HG02763 (cell line): ENCODE results near the gene TRIM74.
A peak's percentile ranks its signal among the peaks of the same experiment; 100 is the strongest.
"Not testable (repeated sequence)": the region's sequence is repeated elsewhere in the genome, so short reads cannot be mapped to it uniquely, and the experiment has no call there.

Experiments
- ATAC-seq: cut with Tn5 transposase; IDR thresholded peaks from one replicate; pipeline ENCODE4 v1.9.1; 2021; ENCODE audit warnings: mild to moderate bottlenecking, moderate library complexity; ENCODE audit not compliant: unreplicated experiment

The TRIM74 gene

DNA sequence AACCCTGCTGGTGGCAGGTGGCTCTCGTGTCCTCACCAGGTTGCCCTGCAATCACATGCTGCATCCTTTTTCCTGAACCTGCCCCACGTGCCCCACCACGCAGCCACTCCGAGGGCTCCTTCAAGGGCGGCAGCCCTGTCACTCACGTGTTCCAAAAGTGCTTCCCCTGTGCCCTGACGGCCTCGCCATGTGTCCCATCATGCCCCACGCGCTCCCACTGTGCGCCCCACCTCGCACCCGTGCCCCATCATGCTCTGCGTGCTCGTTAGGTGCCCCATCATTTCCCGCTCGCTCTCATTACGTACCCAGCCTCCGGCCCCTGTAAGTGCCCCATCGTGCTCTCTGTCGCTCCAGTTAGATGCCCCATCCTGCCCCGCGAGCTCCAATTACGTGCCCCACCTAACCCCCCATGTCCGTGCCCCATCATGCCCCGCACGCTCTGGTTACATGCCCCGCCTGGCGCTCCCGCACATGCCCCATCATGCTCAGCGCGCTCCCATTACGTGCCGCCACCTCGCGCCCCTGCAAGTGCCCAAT is at the start of gene TRIM74:
Gene TRIM74, minus strand, starts transcription at position 487 of the 537 bp plus-strand sequence. CDS start 3,309 bp downstream, outside the sequence.
- not testable (repeated sequence) for ATAC-seq

DNA sequence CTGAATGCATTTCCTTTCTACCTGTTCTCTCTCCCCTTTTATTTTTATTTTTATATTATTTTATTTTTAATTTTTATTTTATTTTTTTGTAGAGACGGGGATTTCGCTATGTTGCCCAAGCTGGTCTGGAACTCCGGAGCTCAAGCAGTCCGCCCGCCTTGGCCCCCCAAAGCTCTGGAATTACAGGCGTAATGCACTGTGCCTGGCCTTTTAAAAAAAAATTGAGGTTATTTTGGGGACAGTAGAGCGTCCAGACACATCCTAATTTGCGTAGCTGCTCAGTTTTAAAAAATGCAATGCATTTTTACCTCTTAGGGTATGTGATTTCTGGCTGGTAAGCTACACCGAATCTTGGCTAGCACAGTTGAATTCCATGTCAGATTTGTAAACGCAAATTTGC is 37.2 kb upstream of the TRIM74 start:
- not testable (repeated sequence) for ATAC-seq

DNA sequence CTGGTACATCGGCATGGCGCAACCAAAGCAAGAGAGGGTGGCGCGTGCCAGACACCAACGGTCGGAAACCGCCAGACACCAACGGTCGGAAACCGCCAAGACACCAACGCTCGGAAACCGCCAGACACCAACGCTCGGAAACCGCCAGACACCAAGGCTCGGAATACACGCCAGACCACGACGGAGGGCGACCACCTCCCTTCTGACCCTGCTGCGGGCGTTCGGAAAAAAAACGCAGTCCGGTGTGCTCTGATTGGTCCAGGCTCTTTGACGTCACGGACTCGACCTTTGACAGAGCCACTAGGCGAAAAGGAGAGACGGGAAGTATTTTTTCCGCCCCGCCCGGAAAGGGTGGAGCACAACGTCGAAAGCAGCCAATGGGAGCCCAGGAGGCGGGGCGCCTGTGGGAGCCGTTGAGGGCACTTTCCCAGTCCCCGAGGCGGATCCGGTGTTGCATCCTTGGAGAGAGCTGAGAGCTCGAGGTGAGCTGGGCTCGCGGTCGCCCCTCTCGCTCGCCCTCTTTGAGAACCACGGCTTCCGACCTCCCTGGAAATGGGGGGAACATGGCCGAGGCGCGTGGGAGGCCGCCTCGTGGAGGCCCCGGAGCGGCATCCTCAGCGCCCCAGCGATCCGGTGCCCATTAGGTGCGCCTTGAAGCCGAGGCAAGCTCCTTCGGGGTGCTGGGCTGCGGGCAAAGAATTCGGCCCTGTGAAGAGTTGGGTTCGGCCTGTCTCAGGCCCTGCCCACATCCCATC is 36.6 kb upstream of the TRIM74 start:
- ATAC-seq: peak; percentile 88

DNA sequence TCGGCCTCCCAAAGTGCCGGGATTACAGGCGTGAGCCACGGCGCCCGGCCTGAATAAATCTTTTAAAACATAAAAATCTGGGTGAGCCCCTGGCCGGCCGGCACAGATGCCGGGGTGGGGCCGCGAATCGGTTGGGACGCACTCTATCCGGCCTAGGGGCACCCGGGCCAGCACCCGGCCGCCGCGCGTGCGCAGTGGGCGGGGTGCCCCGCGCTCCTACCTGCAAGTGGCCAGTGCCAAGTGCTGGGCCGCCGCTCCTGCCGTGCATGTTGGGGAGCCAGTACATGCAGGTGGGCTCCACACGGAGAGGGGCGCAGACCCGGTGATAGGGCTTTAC is 36.1 kb upstream of the TRIM74 start:
- peak; percentile 87 for ATAC-seq

DNA sequence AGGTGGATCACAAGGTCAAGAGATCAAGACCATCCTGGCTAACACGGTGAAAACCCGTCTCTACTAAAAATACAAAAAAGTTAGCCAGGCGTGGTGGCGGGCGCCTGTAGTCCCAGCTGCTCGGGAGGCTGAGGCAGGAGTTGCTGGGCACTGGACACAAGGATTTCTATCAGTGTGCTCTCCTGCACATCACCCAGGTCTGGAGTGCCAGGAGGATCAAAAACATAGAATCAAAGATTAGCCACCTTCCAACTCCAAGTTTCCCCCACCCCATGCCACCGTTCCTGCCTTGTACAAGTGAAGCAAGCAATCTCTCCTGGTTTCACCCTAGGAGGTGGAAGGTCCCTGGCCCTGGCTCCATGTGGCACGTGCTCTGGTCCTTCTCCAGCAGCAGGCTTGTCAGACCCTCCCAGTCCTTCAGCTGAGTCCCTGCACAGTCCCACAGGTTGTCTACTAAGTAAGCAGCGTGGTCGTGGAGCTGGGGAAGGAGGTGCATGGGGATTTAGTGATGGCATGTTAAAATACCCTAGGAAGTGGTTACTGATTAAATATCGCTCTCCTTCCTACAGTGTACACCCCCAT is 28.7 kb upstream of the TRIM74 start:
- not testable (repeated sequence) for ATAC-seq

DNA sequence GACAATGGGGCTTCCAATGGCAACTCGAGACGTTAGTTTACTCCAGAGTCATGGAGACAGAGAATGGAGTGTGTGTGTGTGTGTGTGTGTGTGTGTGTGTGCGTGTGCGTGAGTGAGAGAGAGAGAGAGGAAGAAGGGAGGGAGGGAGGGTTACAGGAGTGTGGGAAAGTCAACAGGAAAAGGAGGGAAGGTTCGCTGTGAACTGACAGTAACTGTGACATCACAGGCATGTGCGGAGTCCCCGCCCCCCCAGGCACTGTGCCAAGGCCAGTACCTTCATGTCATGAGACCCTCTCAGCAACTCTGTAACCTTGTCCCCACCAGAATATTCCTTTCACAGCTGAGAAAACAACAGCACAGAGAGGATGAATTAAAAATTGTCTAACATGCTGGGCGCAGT is 28.2 kb upstream of the TRIM74 start:
- not testable (repeated sequence) for ATAC-seq

DNA sequence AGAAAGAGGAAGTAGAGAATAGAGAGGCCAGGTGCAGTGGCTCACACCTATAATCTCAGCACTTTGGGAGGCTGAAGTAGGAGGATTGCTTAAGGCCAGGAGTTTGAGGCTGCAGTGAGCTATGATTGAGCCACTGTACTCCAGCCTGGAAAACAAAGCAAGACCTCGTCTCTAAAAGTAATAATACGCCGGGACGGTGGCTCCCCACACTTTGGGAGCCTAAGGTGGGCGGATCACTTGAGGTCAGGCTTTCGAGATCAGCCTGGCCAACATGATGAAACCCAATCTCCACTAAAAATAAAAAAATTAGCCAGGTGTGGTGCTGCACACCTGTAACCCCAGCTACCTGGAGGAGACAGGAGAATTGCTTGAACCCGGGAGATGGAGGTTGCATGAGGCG is 26.2 kb upstream of the TRIM74 start:
- ATAC-seq: not testable (repeated sequence)

DNA sequence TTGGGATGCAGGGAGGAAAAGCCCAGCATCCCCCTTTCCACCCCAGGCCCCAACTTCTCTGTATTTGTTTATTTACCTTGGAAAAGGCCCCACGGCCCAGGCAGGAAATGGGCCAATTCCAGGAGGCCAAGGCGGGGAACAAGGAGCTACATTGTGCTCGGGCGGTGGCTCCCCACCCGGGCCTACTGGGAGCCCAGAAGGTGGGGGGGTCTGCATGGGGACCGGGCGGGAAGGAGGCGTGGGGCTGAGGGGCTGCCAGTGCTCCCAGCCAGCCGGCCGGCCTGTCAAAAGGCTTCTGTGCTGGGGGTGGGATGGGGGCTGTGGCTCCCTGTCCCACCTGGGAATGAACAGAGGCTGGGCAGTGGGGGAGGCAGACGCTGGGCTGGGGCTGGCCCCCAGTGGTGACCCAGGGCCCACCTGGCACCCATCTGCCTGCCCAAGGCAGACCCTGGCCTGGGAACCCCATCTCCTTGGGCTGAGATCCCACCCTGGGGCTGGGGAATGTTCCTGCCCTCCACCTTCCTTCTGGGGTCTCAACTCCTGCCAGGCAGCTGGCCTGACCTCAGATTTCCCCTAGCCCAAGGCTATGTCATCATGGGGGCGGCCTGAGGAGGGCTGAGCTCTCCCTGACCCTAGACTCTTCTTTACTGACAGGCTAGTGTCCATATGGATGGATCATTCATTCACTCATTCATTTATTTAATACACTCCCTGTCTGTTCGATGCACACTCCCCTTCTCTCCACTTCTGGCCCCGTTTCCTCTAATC is 21.1 kb upstream of the TRIM74 start:
- not testable (repeated sequence) for ATAC-seq

DNA sequence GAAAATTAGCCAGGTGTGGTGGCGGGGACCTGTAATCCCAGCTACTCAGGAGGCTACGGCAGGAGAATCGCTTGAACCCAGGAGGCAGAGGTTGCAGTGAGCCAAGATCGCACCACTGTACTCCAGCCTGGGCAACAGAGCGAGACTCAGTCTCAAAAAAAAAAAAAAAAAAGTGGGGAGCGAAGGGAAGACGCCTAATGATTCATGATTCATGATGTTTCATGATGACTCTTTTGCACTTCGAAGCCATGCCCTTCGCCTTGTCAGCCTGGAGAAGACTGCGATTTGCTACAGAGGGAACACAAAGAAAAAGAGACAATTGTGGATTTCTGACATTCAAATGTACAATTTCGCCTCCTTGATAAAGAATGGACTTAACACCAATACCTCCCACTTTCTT is 12.8 kb upstream of the TRIM74 start:
- ATAC-seq: not testable (repeated sequence)

DNA sequence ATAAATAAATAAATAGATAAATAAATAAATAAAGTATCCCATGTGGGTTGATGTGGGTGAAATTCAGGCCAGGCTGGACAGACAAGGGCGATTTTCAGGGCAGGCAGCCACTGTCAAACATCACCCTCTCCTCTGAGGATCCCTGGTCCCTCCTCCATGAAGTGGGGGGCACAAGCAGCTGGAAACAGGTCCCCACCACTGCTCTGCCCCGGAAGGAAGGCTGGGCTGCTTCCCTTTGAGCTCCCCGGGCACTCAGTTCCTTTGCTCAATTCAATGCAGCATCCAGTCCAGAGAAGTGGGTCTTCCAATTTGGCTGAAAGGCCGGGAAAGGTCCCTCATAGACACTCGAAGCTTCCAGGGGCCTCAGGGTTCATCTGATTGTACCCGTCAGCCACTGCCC is 11.1 kb upstream of the TRIM74 start:
- not testable (repeated sequence) for ATAC-seq

DNA sequence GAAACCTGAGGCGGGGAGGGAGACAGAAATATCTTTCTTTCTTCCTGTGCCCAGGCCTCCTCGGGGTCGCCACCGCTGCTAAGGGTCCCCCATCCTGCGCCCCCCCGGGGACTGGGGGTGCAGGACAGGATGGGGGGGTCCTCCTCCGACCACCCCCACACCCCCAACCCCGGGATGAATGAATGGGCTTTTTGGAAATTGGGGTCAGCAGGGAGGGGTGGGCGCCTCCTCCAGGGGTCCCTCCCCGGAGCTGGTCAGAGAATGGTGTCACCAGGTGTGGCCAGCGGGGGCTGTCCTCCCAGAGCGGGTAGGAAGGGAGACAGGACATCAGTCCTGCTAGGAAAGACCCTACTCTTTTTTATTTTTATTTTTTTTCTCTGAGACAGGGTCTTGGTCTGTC is 7.2 kb upstream of the TRIM74 start:
- not testable (repeated sequence) for ATAC-seq

DNA sequence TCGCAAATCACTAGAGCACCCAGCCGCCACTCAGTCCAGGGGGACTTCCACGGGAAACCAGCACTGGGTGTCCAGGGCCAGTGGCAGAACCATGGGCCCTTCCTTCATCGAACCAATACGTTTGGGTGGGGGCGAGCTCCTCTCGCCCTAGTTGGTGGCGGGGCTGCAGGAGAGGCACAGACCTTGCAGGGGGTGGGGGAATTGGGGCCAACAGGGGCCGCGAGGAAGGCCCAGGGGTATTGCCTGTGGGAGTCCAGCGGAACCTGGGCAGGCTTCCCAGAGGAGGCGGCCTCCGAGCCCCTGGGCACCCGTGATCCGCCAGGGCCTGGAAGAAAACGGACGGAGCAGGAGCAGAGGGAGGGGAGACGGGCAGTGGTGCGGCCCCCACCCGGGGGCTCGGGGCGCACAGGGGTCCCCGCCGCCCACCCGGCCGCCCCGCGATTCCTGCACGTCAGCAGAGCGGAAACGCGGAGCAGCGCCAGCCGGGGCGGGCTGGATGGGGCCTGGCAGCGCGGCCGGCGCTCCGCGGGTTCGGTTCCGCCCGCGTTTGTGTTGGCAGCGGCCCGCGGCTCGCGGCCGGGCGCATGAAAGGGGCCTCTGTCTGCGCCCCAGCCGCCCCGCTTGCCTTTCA is 6.5 kb upstream of the TRIM74 start:
- not testable (repeated sequence) for ATAC-seq

DNA sequence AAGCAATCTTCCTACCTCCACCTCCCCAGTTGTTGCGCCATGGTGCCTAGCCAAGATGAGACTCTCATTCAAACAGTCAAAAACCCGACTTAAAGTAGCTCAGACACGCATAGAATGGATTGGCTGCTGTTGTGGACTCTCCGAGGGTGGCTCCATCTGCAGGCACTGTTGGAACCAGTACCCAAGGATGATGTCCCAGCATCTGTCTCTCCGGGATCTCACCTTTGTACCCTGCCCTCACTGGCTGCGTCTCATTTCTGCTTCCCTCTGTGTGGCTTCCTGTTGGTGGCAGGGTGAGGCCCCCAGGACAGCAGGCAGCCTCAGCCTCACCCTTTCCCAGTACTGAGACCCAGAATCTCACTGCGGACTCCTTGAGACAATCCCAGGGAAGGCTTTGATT is 5.5 kb upstream of the TRIM74 start:
- ATAC-seq: not testable (repeated sequence)

DNA sequence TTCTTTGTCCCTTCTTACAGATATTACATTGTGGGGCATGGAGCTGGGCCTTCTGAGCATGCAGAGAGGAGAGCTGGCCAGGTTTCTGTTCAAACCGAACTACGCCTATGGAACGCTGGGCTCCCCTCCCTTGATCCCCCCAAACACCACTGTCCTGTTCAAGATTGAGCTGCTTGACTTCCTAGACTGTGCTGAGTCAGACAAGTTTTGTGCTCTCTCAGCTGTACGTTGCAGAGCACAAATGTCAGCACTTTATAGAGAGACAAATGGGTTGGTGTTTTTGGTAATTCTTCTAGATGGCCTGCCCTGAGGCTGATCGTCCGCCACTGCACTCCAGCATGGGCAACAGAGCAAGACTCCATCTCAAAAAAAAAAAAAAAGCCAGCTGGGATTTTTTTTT is 2.2 kb upstream of the TRIM74 start:
- ATAC-seq: not testable (repeated sequence)

DNA sequence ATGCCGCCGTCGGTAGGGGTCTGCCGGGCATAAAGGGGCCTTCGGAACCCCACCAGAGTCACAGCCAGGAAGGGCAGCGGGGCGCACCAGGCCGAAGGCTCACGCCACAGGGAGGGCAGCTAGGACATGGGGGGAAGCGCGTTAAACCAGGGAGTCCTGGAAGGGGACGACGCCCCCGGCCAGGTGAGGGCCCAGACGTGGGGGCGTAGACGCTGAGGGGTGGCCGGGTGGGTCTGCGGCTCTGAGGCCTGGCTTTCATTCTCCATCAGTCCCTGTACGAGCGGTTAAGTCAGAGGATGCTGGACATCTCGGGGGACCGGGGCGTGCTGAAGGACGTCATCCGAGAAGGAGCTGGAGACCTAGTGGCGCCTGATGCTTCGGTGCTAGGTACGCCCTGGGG is 422 bp upstream of the TRIM74 start:
- ATAC-seq: not testable (repeated sequence)

DNA sequence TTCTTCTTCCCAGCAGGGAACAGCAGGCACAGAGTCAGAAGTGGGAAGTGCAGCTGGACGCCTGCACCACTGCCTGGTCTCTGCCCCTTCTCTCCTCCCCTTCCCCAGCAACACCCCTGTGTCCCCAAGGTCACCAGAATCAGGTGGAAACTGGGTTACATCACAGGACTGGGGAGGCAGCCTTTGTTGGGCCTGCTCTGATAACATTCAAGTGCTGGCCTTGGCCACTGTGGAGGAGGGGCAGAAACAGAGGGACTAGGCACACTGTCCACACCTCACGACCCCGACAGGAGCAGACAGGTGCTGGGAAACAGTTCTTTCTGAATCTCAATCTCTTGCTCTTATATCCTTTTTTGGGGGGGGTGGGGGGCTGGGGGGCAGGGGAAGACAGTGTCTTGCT is 2.4 kb downstream of the TRIM74 start:
- not testable (repeated sequence) for ATAC-seq

DNA sequence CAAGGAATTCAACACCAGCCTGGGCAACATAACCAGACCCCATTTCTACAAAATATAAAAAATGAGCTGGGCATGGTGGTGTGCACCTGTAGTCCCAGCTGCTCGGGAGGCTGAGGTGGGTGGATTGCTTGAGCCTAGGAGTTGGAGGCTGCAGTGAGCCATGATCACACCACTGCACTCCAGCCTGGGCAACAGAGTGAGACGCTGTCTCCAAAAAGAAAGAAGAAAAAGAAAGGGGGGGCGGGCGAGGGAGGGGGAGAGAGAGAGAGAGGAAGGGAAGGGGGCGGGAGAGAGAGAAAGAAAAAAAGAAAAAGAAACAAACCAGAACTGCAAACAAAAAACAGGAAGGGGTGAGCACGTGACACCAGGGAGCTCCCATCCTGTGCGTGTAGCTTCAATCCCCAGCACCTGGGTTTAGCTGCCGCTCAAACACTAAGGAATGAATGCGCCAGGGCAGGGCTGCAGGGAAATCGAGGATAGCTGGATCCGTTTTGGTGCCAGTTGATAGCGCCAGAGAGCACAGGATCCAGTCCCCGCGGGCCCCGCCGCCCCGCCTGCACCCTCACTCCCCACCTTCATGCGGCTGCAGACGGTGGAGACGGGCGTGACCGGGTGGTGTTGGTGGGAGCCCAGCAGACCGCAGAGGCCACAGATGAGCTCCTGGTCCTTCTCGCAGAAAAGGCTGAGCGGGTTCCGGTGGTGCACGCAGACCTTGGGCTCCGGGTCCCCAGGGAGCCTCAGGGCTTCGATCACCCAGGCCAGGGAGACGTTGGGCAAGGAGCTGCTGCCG is 3.9 kb downstream of the TRIM74 start:
- not testable (repeated sequence) for ATAC-seq

DNA sequence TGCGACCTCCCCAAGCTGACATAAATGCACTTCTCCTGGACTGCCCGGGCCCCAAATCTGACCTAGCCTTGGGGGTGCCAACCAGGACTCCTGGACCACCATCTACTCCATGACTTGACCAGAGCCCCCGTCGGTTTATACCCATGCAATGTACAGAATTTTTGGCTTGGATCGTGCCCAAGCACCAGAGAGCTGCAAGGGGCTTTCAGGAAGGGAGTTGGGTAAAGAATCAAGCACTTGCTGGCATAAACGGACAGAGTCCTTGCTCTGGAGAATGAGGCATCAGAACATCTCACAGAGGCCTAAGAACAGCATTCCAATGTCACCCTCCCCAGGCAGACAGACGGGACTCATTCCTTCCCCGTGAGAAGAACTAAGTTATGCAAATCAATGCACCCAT is 6.2 kb downstream of the TRIM74 start:
- not testable (repeated sequence) for ATAC-seq

DNA sequence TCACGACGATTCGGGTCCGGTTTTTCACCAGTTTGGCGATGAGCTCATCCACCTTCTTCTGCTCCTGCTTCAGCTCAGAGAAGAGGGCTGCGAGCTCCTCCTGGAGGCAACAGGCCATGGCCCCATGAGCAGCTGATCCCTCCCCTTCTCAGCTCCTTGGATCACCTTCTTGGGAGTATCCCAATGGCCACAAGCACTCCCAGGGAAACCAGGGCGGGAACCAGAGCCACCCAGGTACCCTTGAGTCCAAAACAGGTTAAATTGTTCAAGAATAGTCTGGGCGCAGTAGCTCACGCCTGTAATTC is 8.0 kb downstream of the TRIM74 start:
- not testable (repeated sequence) for ATAC-seq

DNA sequence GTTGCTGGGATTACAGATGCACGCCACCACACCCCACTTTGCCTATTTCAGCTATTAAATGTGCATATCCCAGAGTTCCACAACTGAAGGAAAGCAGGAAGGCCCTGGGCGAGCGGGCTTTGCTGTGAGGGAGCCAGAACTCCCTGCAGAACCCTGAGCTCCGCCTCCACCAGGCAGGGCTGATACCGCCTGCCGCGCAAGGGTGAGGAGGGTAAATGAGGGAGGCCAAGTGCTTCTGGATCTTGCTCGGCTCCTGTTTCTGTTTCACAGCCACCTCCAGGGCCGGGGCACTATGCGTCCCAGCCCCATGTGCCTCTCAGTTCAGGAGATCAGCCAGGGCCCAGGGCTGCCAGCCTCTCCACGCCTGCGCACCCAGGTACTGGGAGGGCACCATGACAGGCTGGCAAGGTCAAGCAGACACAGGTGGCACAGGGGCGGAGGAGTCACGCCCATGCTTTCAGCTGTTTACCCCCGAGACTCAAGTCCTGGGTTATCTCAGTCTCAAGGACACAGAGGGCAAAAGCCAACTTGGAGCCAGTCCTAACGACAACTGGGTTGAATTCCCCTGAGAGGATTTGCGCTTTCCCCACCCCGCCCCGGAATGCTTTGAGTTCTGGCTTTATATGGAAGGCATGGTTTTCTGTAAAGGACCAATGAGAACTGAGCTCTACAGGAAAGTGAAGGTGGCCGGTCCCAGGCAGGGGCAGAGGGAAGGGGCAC is 8.5 kb downstream of the TRIM74 start:
- not testable (repeated sequence) for ATAC-seq
